B cell (primary cell): Measurements from ENCODE around the gene RASGEF1C. TPM values are rescaled to one million over a fixed set of nuclear protein-coding genes. Genes with fewer than 3 reads are reported as not detected.

Experiments
- ATAC-seq: fragments of 200-7000 bp; cut with Tn5 transposase; one replicate; pipeline ENCODE4 v1.10.0; 2021; ENCODE audit warnings: low read depth, mild to moderate bottlenecking, moderate number of reproducible peaks, moderate library complexity
- CTCF ChIA-PET: fragments of 350-600 bp; sonication (Branson Sonifier 250); formaldehyde crosslinking; loops from one replicate; lab custom pipeline; 2021; ENCODE audit warnings: antibody characterized with exemption, inconsistent platforms; lab: Charles Lee
- POLR2A ChIA-PET: fragments of 350-600 bp; sonication (Branson Sonifier 250); formaldehyde crosslinking; loops from one replicate; lab custom pipeline; 2021; ENCODE audit warnings: antibody characterized with exemption; lab: Charles Lee
- DNase-seq: peaks from one replicate; pipeline ENCODE4 v3.0.0; 2013
- H2AFZ ChIP-seq: 2 replicates; pipeline ENCODE4 v1.6.1; 2012; ENCODE audit warnings: mild to moderate bottlenecking, low read depth, low read length; ENCODE audit not compliant: insufficient read depth, poor library complexity, severe bottlenecking
- H3K27ac ChIP-seq, 2 donors: 1 replicate in 1 of 2; 2 replicates in 1 of 2; pipeline ENCODE4 v1.5.1; 2012 to 2013; ENCODE audit warnings: low read length in 2 of 2, mild to moderate bottlenecking in 2 of 2, moderate library complexity in 1 of 2
- H3K27me3 ChIP-seq, 4 experiments: fragments of 200-600 bp in 1 of 4; sonication (generic) in 1 of 4; replicated peaks in 1 of 4; 1 replicate in 2 of 4; 2 replicates in 2 of 4; pipeline versions ENCODE4 v1.6.1 to v1.7.0; 2013 to 2016; ENCODE audit warnings: low read length in 3 of 4, mild to moderate bottlenecking in 2 of 4, mixed read lengths in 1 of 4, moderate library complexity in 1 of 4; ENCODE audit not compliant: insufficient read depth in 4 of 4, control insufficient read depth in 3 of 4; ENCODE audit errors: control extremely low read depth in 1 of 4
- H3K36me3 ChIP-seq, 2 experiments: replicated peaks in 1 of 2; 1 replicate in 1 of 2; 2 replicates in 1 of 2; pipeline versions ENCODE4 v1.6.1 to v1.7.1; 2013; ENCODE audit warnings: low read length in 1 of 2; ENCODE audit not compliant: insufficient read depth in 2 of 2, control insufficient read depth in 1 of 2; ENCODE audit errors: control extremely low read depth in 1 of 2, extremely low read depth in 1 of 2
- H3K4me1 ChIP-seq, 2 donors: fragments of 200-600 bp in 1 of 2; sonication (generic) in 1 of 2; 1 replicate in 1 of 2; 2 replicates in 1 of 2; pipeline versions ENCODE4 v1.5.1 to v1.6.1; 2013 to 2017; ENCODE audit warnings: low read length in 2 of 2; ENCODE audit not compliant: control insufficient read depth in 2 of 2, insufficient read depth in 2 of 2
- H3K4me2 ChIP-seq: replicated peaks from 2 replicates; pipeline ENCODE3; 2012; ENCODE audit warnings: mild to moderate bottlenecking, low read depth, low read length; ENCODE audit not compliant: poor library complexity, severe bottlenecking
- H3K4me3 ChIP-seq, 5 experiments: fragments of 200-600 bp in 1 of 5; sonication (generic) in 1 of 5; 1 replicate in 3 of 5; 2 replicates in 2 of 5; pipeline versions ENCODE4 v1.5.1 to v1.7.0; 2011 to 2016; ENCODE audit warnings: low read length in 4 of 5, mild to moderate bottlenecking in 4 of 5, low read depth in 2 of 5, control low read depth in 1 of 5, moderate library complexity in 1 of 5; ENCODE audit not compliant: insufficient read depth in 1 of 5; ENCODE audit errors: control extremely low read depth in 1 of 5, extremely low read depth in 1 of 5
- H3K79me2 ChIP-seq: fragments of 200-600 bp; sonication (generic); one replicate; pipeline ENCODE4 v1.6.0; 2016; ENCODE audit warnings: low read length; ENCODE audit not compliant: control insufficient read depth, insufficient read depth
- H3K9ac ChIP-seq: fragments of 200-600 bp; sonication (generic); 2 replicates; pipeline ENCODE4 v1.6.1; 2017; ENCODE audit warnings: mild to moderate bottlenecking, low read length, moderate library complexity
- H3K9me3 ChIP-seq, 3 donors: one replicate each; pipeline versions ENCODE4 v1.6.1 to v1.7.1; 2013; ENCODE audit warnings: low read length in 2 of 3; ENCODE audit not compliant: control insufficient read depth in 2 of 3, insufficient read depth in 1 of 3; ENCODE audit errors: control extremely low read depth in 1 of 3
- H4K20me1 ChIP-seq: 2 replicates; pipeline ENCODE4 v1.6.0; 2012; ENCODE audit warnings: mild to moderate bottlenecking, low read length; ENCODE audit not compliant: insufficient read depth, control insufficient read depth, poor library complexity, severe bottlenecking
- H3K27ac Mint-ChIP-seq: one replicate; pipeline ENCODE4 v1.8.0; 2021; ENCODE audit warnings: mixed read lengths
- H3K27me3 Mint-ChIP-seq: one replicate; pipeline ENCODE4 v1.8.0; 2021; ENCODE audit warnings: mixed read lengths
- H3K4me1 Mint-ChIP-seq: one replicate; pipeline ENCODE4 v1.8.0; 2021; ENCODE audit warnings: mixed read lengths
- H3K4me3 Mint-ChIP-seq: one replicate; pipeline ENCODE4 v1.8.0; 2021; ENCODE audit warnings: mixed read lengths
- H3K9me3 Mint-ChIP-seq: one replicate; pipeline ENCODE4 v1.8.0; 2022; ENCODE audit warnings: mixed read lengths; ENCODE audit not compliant: insufficient read depth
- EZH2 ChIP-seq: IDR thresholded peaks from 2 replicates; pipeline ENCODE4 v1.6.1; 2012; ENCODE audit warnings: borderline replicate concordance, low read depth, mild to moderate bottlenecking, moderate library complexity, low read length; ENCODE audit not compliant: insufficient read depth, poor library complexity, severe bottlenecking
- WGBS: methylation state at CpG from one replicate; pipeline ENCODE4 v1.1.5; 2013; ENCODE audit warnings: missing lambda C conversion rate; ENCODE audit not compliant: insufficient coverage; 5-methylcytosine and 5-hydroxymethylcytosine counted together
- intact Hi-C: fragments of 100-400 bp; cut with micrococcal nuclease; formaldehyde crosslinking; loops from one replicate; pipeline ENCODE4 v1.10.0; 2022
- polyA plus RNA-seq: library from polyadenylated mRNA; depleted of rRNA; stranded (reverse); fragments of >200 nt; gene quantifications from 2 replicates; pipeline ENCODE4 v1.2.3, GENCODE V29; 2012
- total RNA-seq, 2 donors: library from RNA; stranded (reverse); fragments of 120-200 nt in 1 of 2; gene quantifications; 1 replicate in 1 of 2; 2 replicates in 1 of 2; pipeline versions ENCODE4 v1.2.3 to v1.2.4, GENCODE V29; 2013 to 2022
- TF ChIP-seq, protein P1 (sequence below): fragments of 200-600 bp; IDR thresholded peaks from one replicate; pipeline ENCODE4 v1.8.0; 2022; ENCODE audit warnings: antibody characterized with exemption, mild to moderate bottlenecking

Gene RASGEF1C
- total and polyA plus RNA-seq, 2 donors (not counting 1 experiment from before 2014, with no cell fraction given) = not detected

- Histone ChIP-seq H3K27me3 (peaks cover 0 to 4% (median 0%) of the 10 kb centered on the region in 4 experiments), H3K4me3 (no peak overlapping the region), H3K9ac (no peak overlapping the region), H3K9me3 (no peaks in the 10 kb centered on the region), H3K4me1 (no peaks in the 10 kb centered on the region), H2AFZ (no peak overlapping the region), H4K20me1 (no peaks in the 10 kb centered on the region), H3K79me2 (no peaks in the 10 kb centered on the region), H3K4me2 (no peak overlapping the region), H3K27ac (no peak overlapping the region), H3K36me3 (no peaks in the 10 kb centered on the region)
- H3K27me3 Mint-ChIP-seq = peaks cover 6% of the 10 kb centered on the region
- 89% methylated on average over 23 of the region's 25 CpGs for WGBS
- no peak overlapping the region for H3K27ac Mint-ChIP-seq
- CTCF ChIA-PET = interaction anchor here (0.9 kb wide), 1 partner anchor 186 kb away, joined by 3 read pairs; no protein-coding TSS in a partner anchor
- POLR2A ChIA-PET = no interaction called here
- TF ChIP-seq EZH2 = no peak
- TF ChIP-seq, protein P1, sequence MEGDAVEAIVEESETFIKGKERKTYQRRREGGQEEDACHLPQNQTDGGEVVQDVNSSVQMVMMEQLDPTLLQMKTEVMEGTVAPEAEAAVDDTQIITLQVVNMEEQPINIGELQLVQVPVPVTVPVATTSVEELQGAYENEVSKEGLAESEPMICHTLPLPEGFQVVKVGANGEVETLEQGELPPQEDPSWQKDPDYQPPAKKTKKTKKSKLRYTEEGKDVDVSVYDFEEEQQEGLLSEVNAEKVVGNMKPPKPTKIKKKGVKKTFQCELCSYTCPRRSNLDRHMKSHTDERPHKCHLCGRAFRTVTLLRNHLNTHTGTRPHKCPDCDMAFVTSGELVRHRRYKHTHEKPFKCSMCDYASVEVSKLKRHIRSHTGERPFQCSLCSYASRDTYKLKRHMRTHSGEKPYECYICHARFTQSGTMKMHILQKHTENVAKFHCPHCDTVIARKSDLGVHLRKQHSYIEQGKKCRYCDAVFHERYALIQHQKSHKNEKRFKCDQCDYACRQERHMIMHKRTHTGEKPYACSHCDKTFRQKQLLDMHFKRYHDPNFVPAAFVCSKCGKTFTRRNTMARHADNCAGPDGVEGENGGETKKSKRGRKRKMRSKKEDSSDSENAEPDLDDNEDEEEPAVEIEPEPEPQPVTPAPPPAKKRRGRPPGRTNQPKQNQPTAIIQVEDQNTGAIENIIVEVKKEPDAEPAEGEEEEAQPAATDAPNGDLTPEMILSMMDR = no peak
- H3K4me1 Mint-ChIP-seq = no peaks in the 10 kb centered on the region
- ATAC-seq (no peak), DNase-seq (no peak)
- H3K4me3 Mint-ChIP-seq = no peak overlapping the region
- no peaks in the 10 kb centered on the region for H3K9me3 Mint-ChIP-seq
- intact Hi-C loops = loop anchor here (5.0 kb wide), 1 partner anchor 199 kb away; no protein-coding TSS in a partner anchor
Observed at GRCh38 chr5:180127682-180128670, 81.0 kb downstream of the RASGEF1C start.
